GM21390 (cell line): ENCODE results near the gene CHAT.

Source experiments
- ATAC-seq: cut with Tn5 transposase; IDR thresholded peaks from one replicate; pipeline ENCODE4 v1.9.1; 2021; ENCODE audit not compliant: unreplicated experiment

Gene CHAT

GRCh38 chr10:49651917-49652316, 38.1 kb downstream of the CHAT start:
- ATAC-seq = no peak

GRCh38 chr10:49652421-49653272, 38.8 kb downstream of the CHAT start:
- ATAC-seq = no peak

GRCh38 chr10:49653273-49653929, 39.6 kb downstream of the CHAT start:
- no peak for ATAC-seq

- no peak for ATAC-seq
Observed at GRCh38 chr10:49654036-49654693, 40.3 kb downstream of the CHAT start.

- no peak for ATAC-seq
Observed at GRCh38 chr10:49655099-49655498, 41.3 kb downstream of the CHAT start.

- ATAC-seq = no peak
Observed at GRCh38 chr10:49656845-49657493, 43.1 kb downstream of the CHAT start.

- ATAC-seq = no peak
Observed at GRCh38 chr10:49657606-49658005, 43.8 kb downstream of the CHAT start.

- no peak for ATAC-seq
Observed at GRCh38 chr10:49661140-49661856, 47.5 kb downstream of the CHAT start.

GRCh38 chr10:49662169-49662830, 48.5 kb downstream of the CHAT start:
- ATAC-seq = no peak

- no peak for ATAC-seq
Observed at GRCh38 chr10:49663596-49663995, 49.8 kb downstream of the CHAT start.

- ATAC-seq = no peak
Observed at GRCh38 chr10:49664006-49664841, 50.4 kb downstream of the CHAT start.

GRCh38 chr10:49664842-49665355, 51.1 kb downstream of the CHAT start:
- ATAC-seq = no peak

GRCh38 chr10:49666054-49666615, 52.3 kb downstream of the CHAT start:
- ATAC-seq = no peak

GRCh38 chr10:49666685-49667084, 52.8 kb downstream of the CHAT start:
- no peak for ATAC-seq

- no peak for ATAC-seq
Observed at GRCh38 chr10:49667991-49668390, 54.2 kb downstream of the CHAT start.

- ATAC-seq = no peak
Observed at GRCh38 chr10:49668684-49669083, 54.8 kb downstream of the CHAT start.

GRCh38 chr10:49678827-49679479, 65.1 kb downstream of the CHAT start:
- ATAC-seq = no peak

GRCh38 chr10:49679480-49679893, 65.7 kb downstream of the CHAT start, which contains the start of gene C10orf53:
TSS of gene C10orf53 (plus strand) at chr10:49679651. CDS start at chr10:49679698, 47 bp downstream.
- no peak for ATAC-seq
